Activated CD8-positive, alpha-beta memory T cell treated with anti-CD3 and anti-CD28 coated beads, Interleukin-2, amount 50 U/mL, for 24 hours (primary cell): ENCODE data around the gene CCDC17.

Source experiments
- DNase-seq: peaks from one replicate; pipeline ENCODE4 v3.0.0-alpha.2; 2020; ENCODE audit errors: extremely low read depth

Gene CCDC17

DNA sequence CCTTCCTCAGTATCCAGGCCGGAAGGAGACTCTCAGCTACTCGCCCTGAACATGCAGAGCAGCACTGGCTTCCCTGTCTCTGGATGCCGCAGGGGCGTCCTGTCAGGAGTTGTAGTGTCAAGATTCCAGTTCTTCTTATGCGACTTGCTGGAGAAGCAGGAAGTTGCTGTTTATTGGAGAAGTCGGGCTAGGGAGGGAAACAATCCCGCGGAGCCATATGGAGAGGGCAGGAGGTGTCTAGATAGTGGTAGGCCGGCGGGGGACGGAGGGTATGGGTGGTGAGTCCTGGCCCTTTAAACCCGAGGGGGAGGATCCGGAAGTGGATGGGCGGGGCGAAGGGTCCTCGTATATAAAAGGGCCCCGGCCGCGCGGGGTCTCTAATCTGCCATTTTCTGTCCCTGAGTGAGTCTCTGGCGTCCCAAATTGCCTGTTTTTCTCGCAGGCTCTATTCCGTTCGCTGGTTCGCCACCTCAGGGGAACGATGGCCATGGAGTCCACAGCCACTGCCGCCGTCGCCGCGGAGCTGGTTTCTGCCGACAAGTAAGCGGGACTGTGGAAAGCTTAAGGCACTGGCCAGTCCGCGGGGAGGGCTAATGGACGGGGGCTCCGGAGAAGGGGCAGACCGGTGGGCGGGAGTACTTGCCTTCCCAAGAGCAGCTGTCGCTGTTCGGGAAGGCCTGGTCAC lies 40.0 kb downstream of the CCDC17 start, which contains the start of gene NASP:
Gene NASP (plus strand): TSS at position 376 of the 685 bp plus-strand sequence. CDS start 106 bp downstream, at position 482.
- DNase-seq = peak; percentile 80

DNA sequence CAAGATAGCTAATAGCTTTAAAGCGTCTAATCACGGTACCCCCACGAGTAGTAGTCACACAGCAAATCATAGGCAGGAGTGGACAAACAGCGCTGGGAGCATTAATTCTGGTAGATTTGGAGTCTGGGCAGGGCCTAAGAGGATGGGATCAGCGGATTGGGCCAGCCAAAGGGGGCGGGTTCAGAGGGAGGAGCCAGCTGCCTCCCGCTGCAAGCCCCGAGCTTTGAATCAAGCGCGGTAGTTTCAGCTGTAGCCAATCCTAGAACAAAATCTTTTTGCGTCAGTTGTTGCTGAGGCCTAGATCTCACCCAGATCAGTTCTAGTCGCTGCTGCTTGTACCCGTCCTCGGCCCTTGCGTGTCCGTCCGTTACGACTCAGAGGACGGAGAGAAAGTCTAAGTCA lies 40.6 kb downstream of the CCDC17 start:
- peak; percentile 81 for DNase-seq

DNA sequence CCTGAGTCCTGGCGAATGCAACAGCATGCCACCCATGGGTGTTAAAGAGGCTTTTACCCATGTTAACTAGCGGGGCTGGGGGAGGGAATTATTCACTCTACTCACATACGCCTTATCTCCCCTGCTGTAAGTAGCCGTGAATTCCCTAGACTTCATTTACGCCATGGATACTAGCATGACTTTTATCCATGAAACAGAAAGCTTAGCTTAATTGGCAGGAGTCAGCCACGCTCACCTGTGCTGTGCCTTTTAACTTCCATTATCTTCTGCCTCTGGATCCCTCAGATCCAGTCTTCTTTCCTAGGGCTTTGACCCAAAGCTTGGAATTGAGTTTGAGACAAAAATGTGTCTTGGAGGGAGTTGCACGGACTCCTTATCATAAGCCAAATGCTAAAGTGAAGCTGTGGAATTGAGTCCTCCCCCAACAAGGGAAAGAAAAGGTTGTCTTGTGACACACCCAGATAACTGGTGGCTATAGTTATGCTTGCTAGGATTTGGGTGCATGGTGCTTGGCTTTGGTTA lies 49.7 kb downstream of the CCDC17 start:
- no peak for DNase-seq

DNA sequence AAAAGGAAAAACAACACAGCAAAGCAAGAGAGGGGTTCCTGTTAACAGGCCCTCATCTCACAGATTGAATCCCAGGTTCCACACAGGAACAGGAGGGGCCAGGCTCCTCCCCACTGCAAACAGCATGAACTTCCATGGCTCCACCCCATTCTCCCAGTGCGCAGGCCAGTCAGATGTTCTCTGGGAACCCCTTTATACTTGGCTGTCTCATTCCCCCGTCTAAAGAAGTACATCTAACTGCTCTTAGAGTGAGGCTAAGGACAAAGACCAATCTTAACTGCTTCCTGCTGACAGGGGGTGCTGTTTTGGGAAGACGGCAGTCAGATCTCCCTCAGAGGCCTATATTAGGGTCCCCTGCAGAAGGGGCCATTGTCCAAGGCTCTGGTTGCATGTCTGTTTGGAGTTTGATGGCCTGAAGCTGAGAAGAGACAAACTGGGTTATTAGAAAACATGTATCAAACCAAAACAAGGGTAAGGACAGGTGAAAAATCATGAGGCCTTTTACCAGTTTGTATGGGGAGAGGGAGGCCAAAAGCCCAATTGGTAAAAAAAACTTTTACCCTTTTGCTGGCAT lies 50.5 kb downstream of the CCDC17 start:
- no peak for DNase-seq

DNA sequence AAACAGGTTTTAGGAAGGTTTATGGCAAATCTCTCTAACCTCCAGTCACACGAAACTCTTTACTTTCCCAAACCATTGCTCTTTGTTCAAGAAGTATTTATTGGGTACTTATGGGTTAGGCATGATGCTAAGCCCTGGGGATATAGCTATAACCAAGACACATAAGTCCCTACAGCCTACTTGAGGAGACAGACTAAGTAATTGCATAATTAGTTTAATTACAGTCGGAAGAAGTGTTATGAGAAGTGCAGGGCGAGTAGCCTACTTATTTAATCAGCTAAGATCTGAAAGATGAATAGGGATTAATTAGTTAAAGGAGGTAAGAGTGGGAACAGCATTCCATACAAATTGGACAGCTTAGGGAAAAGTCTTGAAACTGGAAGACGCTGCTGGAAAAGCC lies 53.2 kb downstream of the CCDC17 start:
- DNase-seq = no peak
